Coronary artery (tissue), 2 donors: ENCODE measurements around the gene RBFOX2.
A peak's percentile ranks its signal among the peaks of the same experiment; 100 is the strongest.
"Not testable (repeated sequence)": the region's sequence is repeated elsewhere in the genome, so short reads cannot be mapped to it uniquely, and the experiment has no call there.

ENCODE experiments used
- DNase-seq: peaks from one replicate; pipeline ENCODE4 v3.0.0-alpha.2; 2017; ENCODE audit warnings: low spot score
- H3K27ac ChIP-seq, 2 donors: fragments of 200-600 bp; sonication (generic); one replicate each; pipeline ENCODE4 v1.5.1; 2016 to 2019
- H3K4me3 ChIP-seq: fragments of 200-600 bp; sonication (generic); 2 replicates; pipeline ENCODE4 v1.5.1; 2016; ENCODE audit warnings: mild to moderate bottlenecking, moderate library complexity
- CTCF ChIP-seq: fragments of 200-600 bp; sonication (generic); IDR thresholded peaks from one replicate; pipeline ENCODE4 v1.5.1; 2019; ENCODE audit warnings: antibody characterized with exemption

Gene RBFOX2

GRCh38 chr22:36055376-36056295, 27.0 kb upstream of the RBFOX2 start:
- DNase-seq = no peak
- peak overlapping the region; percentile 45 for H3K4me3 ChIP-seq
- H3K27ac ChIP-seq = no peak overlapping the region
- TF ChIP-seq CTCF = no peak

GRCh38 chr22:36054446-36054845, 25.8 kb upstream of the RBFOX2 start:
- DNase-seq = not testable (repeated sequence)

GRCh38 chr22:36053242-36054147, 24.9 kb upstream of the RBFOX2 start:
- Histone ChIP-seq H3K27ac (no peak overlapping the region), H3K4me3 (no peak overlapping the region)
- no peak for DNase-seq
- TF ChIP-seq CTCF = no peak

More at GRCh38 chr22:36054446-36054845, 25.8 kb upstream of the RBFOX2 start:
- not testable (repeated sequence) for H3K27ac ChIP-seq, H3K4me3 ChIP-seq

- H3K4me3 ChIP-seq = no peak overlapping the region
- no peak overlapping the region for H3K27ac ChIP-seq
- no peak for TF ChIP-seq CTCF
- no peak for DNase-seq
Observed at GRCh38 chr22:36052505-36052941, 23.9 kb upstream of the RBFOX2 start.

GRCh38 chr22:36049678-36049997, 21.0 kb upstream of the RBFOX2 start:
- H3K27ac ChIP-seq = no peak overlapping the region
- no peak for TF ChIP-seq CTCF

GRCh38 chr22:36048911-36049677, 20.5 kb upstream of the RBFOX2 start:
- DNase-seq = no peak
- H3K27ac ChIP-seq = no peak overlapping the region
- H3K4me3 ChIP-seq = no peak overlapping the region
- TF ChIP-seq CTCF = no peak

More at GRCh38 chr22:36049678-36049997, 21.0 kb upstream of the RBFOX2 start:
- no peak overlapping the region for H3K4me3 ChIP-seq
- no peak for DNase-seq

- not testable (repeated sequence) for DNase-seq, H3K27ac ChIP-seq
Observed at GRCh38 chr22:36044517-36044916, 15.9 kb upstream of the RBFOX2 start.

More at GRCh38 chr22:36044517-36044916, 15.9 kb upstream of the RBFOX2 start:
- H3K4me3 ChIP-seq = not testable (repeated sequence)
